ENCODE measurements around the gene SLC25A36.

The SLC25A36 gene

GRCh38 chr3:140941434-140942220 lies at the start of gene SLC25A36:
SLC25A36 (plus strand) TSS chr3:140941836; CDS start chr3:140942055, 219 bp downstream.
- DNase-seq, result peak; percentile 96

GRCh38 chr3:140896997-140897396 lies 44.6 kb upstream of the SLC25A36 start:
- no peak for DNase-seq

GRCh38 chr3:140898340-140899180 lies 43.1 kb upstream of the SLC25A36 start:
- DNase-seq, result peak; percentile 15

GRCh38 chr3:140899363-140899762 lies 42.3 kb upstream of the SLC25A36 start:
- DNase-seq, result no peak

- no peak for DNase-seq
Observed at GRCh38 chr3:140902791-140903190, 38.8 kb upstream of the SLC25A36 start.

GRCh38 chr3:140903196-140903595 lies 38.4 kb upstream of the SLC25A36 start:
- no peak for DNase-seq

GRCh38 chr3:140904521-140904920 lies 37.1 kb upstream of the SLC25A36 start:
- no peak for DNase-seq

GRCh38 chr3:140905559-140905958 lies 36.1 kb upstream of the SLC25A36 start:
- DNase-seq, result no peak

GRCh38 chr3:140906785-140907184 lies 34.9 kb upstream of the SLC25A36 start:
- no peak for DNase-seq

GRCh38 chr3:140910860-140911259 lies 30.8 kb upstream of the SLC25A36 start:
- no peak for DNase-seq

- DNase-seq, result no peak
Observed at GRCh38 chr3:140911822-140912221, 29.8 kb upstream of the SLC25A36 start.

- no peak for DNase-seq
Observed at GRCh38 chr3:140913728-140914127, 27.9 kb upstream of the SLC25A36 start.

- DNase-seq, result no peak
Observed at GRCh38 chr3:140914384-140914945, 27.2 kb upstream of the SLC25A36 start.

GRCh38 chr3:140916603-140917002 lies 25.0 kb upstream of the SLC25A36 start:
- DNase-seq, result no peak

GRCh38 chr3:140917772-140918171 lies 23.9 kb upstream of the SLC25A36 start:
- DNase-seq, result no peak

GRCh38 chr3:140920029-140920428 lies 21.6 kb upstream of the SLC25A36 start:
- no peak for DNase-seq

- DNase-seq, result no peak
Observed at GRCh38 chr3:140922634-140923033, 19.0 kb upstream of the SLC25A36 start.

GRCh38 chr3:140924097-140924873 lies 17.4 kb upstream of the SLC25A36 start:
- DNase-seq, result no peak

GRCh38 chr3:140927279-140928069 lies 14.2 kb upstream of the SLC25A36 start:
- no peak for DNase-seq

GRCh38 chr3:140929446-140929845 lies 12.2 kb upstream of the SLC25A36 start:
- no peak for DNase-seq

GRCh38 chr3:140931016-140931454 lies 10.6 kb upstream of the SLC25A36 start:
- no peak for DNase-seq

GRCh38 chr3:140931801-140932200 lies 9.8 kb upstream of the SLC25A36 start:
- DNase-seq, result no peak

Data from NCI-H1048 (cell line).